HG03064 (cell line): ENCODE measurements around the gene PLEKHG5.

ENCODE experiments used
- ATAC-seq: cut with Tn5 transposase; IDR thresholded peaks from one replicate; pipeline ENCODE4 v1.9.1; 2021; ENCODE audit warnings: low read depth; ENCODE audit not compliant: unreplicated experiment

The PLEKHG5 gene

DNA sequence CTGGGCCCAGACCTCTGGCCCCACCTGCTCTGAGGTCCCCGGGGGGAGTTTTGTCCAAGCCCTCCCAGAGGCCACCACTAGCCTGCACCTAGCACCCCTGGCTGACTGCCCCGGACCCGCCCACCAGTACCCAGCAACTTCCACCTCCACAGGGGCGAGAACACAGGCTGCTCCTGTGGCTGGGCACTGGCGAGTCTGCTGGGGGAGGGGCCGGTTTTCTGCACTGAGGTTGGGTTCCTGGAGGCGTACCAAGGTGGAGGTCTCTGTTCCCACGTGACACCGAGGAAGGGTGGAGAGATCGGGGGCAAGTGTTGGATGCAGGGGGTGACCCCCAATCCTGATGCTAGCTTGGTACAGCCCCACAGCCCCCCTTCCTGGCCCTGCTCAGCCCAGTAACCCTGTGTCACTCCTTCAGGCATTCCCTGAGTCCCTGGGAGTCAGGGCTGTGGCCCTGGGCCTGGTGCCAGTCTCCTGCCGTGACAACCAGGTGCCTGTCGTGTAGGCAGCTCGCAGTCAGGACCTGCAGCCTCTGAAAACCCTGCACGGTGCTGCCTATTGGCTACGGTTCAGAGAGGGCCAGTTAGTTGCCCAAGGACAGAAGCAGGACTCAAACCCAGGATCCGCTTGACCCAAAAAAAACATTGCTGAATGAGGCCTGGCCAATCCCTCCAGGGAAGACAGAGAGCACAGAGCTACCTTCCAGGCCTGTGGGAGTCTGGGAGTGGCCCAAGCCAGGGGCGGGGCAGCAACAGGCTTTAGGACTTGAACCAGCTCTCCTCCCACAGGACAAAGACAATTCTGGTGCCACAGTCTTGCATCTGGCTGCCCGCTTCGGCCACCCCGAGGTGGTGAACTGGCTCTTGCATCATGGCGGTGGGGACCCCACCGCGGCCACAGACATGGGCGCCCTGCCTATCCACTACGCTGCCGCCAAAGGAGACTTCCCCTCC, 63.8 kb downstream of the PLEKHG5 start:
- ATAC-seq = no peak

DNA sequence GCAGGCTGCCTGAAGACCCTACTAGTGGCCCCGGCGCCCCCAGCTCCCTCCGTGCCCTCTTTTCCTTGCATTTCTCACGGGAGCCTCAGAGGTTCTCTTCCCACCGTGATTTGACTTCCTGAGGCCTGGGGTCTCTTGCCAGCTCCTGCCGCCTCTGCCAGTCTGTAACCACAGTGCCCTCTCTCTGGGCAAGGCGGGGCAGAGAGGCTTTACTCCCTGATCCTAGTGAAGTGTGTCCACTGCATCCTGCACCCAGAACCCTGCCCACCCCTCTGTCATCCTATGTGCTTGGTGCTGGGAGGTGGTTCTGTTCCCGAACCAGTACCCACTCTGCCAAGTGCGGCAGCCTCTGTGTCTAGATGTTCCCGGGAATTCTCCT, 64.5 kb downstream of the PLEKHG5 start:
- no peak for ATAC-seq

DNA sequence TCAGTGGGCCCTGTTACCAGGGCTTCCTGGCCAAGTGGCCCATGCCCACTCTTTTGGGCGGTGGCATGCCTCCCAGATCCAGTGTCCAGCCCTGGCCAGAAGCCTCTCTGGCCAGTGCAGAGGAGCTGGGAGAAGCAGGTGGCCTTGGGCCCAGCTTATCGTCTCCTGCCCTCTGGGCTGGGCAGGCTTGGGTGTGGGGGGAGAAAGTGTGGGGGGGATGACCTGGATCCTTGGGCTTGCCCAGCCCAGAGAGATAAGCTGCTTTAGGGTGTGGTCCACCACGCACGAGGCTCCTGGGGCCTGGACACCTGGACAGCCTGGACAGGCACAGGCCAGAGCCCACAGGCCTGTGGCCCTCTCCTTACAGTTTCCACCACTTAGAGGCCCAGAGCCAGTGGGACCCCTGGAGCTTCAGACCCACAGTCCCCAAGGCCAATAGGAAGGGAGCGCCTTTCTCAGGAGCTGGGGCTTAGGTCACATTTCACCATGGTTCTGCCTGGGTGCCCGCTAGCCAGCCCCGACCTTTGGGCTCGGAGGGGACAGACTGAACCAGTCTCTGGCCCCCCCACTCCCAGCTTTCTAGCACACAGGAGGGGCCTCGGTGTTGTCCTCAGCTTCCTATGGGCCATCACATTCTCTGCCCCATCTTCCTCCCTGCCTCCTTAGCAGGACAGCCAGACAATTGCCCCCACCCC, 65.0 kb downstream of the PLEKHG5 start:
- ATAC-seq = no peak

DNA sequence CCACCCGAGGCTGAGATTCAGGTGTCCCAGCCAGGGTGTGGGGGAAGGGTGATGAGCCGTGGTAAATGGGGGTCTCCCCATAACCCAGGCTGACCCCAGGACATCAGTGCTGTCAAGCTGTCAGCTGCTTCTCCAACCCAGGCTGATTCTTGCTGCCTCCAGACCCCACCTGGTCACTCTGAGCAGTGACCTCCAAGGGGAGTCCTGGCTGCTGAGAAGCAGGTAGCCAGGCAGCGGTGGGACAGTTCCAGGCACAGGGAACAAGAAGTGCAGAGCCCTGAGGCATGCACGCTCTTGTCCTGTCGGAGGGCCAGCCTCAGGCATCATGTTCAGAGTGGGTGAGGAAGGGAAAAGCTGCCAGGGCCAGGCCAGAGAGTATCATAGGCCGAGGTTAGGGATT, 65.8 kb downstream of the PLEKHG5 start:
- no peak for ATAC-seq

DNA sequence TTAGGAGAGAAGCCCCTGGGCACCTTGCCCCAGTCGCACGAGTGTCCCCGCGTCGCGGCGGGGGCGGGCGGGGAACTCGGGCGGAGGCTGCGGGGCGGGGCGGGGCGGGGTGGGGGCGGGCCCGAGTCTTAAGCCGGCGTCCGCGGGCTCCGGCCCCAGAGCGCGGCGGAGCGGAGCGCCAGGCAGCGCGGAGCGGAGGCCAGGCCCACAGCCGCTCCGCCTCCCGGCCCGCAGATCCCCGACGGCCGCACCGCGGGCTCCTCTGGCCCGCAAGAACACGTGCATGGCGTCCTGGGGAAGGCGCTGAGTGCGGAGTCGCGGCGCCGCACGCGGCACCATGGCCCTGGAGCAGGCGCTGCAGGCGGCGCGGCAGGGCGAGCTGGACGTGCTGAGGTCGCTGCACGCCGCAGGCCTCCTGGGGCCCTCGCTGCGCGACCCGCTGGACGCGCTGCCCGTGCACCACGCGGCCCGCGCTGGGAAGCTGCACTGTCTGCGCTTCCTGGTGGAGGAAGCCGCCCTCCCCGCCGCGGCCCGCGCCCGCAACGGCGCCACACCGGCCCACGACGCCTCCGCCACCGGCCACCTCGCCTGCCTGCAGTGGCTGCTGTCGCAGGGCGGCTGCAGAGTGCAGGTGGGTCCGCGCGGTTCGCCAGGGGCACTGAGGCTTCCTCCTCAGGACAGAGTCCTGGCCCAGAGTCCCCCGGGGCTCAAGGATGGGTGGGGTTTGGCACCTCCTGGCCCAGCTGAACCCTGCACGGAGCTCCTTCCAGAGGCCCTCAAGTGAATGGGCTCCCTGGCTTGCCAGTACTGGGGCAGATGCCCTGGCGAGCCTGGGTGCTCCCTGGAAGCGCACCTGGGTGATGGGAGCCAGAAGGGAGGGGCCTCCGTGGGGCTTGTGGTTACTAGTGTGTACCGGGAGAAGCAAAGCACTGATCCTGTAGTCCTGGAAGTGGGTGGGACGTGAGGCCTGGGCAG, 66.6 kb downstream of the PLEKHG5 start, which contains the start of gene ESPN:
ESPN (plus strand) TSS at position 158 of the 975 bp plus-strand sequence; CDS start at position 338, 180 bp downstream.
- ATAC-seq = no peak

DNA sequence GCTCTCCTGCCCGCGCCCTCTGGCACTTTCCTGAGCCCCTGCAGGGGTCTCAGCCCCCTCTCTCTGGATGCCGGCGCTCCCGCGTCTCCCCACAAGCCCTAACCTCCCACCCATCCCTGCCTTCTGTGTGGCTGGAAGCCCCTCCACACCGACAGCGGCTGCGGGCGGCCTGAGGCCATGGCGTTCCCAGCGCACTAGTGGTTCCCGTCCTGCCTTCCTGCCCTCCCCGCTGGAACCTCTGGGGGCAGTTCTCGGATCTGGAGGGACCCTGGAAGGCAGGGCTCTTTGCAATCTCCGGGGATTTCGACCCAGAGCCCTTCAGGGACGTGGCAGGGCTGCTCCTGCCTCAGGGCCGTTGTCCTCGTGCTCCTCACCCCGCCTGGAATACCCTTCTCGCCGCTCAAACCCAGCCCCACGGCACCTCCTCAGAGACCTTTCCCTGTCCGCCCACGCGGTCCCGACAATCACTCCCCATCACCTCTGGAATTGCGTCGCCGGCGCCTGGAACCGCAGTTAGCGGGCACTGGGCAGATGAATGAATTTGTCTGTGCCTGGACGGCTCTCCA, 67.4 kb downstream of the PLEKHG5 start:
- ATAC-seq = no peak

DNA sequence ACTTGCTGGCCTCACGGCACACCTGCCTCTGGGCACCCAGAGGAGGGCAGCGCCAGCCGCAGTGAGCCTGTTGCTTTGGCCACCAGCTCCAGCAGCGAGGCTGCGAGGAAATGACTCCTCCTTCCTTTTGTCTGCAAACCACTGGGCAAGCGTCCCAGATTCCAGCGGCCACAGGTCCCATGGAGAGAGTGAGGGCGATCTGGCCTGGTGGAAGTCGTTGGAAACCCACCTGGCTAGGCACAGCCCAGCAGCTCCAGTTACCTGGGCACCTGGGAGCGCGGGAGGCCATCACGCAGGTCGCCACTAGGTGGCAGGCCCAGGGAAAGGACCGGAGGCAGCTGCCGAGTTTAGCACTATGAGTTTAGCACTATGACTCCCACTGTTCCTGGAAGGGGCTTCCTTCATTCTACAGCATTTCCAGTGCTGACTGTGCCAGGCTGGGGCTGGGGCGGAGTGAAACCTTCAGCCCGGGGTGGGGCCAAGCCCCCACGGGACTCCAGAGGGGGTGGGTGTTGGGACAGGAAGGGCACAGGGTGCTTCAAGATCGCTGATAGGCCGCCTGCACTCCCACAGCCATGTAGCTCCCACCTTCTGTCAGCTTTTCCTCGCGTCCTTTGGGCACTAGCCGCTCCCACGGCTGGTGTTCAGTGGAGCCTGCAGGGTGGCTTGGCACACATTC, 68.0 kb downstream of the PLEKHG5 start:
- no peak for ATAC-seq

DNA sequence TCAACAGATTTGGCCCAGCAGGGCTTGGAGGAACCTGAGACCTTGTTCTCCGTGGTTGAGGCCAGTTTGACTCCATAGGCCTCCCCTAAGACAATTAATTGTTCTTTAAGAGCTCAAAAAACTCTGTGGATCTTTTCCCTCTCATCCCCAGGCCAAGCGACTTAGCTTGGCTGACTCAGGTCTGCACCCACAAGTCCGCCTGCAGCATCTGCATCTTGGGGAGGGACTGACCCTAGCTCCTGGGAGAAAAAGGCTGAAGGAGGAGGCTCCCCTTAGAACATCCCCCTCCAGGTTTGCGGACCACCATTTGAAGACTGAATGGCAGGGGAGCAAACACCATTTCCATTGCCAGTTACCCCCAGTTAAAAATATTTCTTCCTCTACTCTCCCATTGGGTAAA, 70.2 kb downstream of the PLEKHG5 start:
- ATAC-seq = no peak

DNA sequence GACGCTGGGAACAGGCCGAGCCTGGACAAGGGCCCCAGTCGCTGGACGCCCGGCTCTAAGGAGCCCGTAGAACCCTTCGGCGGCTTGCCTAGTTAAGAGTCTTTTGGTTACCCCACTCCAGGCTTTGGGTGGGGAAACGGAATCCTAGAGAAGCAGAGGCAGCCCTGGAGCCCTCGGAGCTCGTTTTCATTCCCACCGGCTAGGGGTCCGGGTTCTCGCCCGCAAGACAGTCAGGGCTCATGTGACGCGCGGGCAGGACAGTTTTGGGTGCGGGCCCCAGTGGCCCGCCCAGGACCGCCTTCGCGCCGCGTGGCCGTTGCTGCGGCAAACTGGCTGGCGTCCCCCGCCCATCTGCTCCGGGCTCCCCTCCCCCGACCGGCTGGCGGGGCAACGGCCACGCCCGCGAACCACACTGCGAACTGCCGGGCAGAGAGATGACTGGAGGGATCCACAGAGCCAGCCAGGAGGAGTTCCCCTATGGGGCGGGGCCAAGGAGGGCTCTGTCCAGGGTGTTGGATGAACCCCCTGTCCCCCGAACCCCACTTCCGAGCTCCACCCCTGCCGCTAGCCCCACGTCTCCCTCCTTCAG, 70.9 kb downstream of the PLEKHG5 start:
- ATAC-seq = no peak

DNA sequence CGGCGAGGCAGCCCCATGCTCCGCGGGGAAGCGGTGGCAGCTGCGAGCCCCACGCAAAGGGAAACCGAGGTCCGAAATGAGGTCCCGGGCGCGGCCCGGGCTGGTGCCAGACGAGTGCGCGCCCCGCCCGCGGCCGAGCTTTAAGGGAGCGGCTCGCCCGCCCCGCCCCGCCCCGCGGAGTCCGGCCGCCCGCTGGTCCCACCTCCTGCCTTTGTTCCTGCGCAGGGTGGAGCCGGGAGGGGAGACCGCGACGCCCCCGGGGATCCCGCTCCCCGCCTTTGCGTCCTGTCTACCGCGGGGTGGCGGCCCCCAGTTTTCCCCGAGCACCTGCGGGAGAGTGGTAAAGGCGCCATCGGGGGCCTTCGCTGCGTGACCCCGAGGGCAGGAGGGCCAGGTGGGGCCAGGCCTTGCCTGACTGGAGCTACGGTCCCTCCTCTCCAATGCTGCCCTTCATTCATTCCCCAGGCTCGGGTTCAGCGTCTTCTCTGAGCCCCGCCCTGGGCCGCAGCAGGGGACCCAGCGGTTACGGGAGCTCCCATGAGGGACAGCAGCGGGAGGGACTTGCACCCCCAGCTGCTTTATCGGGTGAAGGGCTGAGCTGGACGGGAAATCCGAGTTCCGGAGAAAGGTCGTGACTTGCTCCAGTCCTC, 71.5 kb downstream of the PLEKHG5 start, which contains the start of gene HES2:
HES2 (minus strand) TSS at position 116 of the 650 bp plus-strand sequence; CDS start at position 17, 99 bp downstream.
- no peak for ATAC-seq

DNA sequence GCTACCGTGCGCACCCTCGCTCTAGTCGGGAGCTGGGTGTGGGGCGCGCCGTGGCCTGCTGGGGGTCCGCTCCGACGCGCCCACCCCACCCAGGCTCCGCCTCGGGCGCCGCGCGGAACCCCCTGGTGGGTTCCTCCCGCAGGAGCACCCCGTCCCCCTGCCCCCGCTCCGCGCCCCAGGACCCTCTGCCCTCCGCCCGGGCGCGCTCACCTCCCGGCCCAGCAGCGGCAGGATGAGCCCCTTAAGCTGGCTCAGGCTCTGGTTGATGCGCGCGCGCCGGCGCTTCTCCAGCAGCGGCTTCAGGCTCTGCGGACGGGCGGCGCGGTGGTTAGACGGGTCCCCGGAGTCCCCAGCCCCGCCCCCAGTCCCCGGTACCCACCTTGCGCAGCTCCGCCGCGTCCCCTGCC, 72.1 kb downstream of the PLEKHG5 start:
- ATAC-seq = no peak

DNA sequence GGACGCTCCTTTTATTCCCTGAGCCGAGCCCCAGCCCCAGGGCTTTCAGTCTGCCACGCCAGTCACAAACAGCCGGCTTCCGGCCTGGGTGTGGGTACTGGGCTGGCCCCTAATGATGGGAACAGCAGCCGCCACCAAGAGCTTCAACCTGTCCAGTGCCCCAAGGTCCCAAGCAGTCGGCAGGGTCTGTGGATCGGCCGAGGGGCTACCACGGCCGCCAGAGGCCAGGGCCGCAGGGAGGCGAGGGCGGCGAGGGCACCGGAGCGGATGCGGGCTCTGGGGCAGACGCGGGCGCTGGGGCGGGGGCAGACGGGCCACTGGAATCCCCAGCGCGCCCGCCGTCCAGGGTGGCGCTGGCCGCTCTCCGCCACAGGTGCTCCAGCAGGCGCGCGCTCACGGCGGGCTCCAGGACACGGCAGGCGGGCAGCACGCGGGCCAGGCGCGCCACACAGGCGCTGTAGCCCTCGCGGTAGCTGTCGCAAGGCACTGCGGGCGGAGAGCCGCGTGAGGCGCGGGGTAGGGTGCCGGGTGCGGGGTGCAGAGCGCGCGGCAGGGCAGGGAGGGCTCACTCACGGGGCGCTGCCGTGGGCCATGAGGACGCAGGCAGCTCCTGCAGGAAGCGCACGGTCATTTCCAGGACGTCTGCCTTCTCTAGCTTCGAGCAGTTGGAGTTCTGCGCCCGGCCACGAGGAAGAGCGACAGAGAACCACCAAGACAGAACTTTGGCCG, 72.6 kb downstream of the PLEKHG5 start:
- no peak for ATAC-seq

DNA sequence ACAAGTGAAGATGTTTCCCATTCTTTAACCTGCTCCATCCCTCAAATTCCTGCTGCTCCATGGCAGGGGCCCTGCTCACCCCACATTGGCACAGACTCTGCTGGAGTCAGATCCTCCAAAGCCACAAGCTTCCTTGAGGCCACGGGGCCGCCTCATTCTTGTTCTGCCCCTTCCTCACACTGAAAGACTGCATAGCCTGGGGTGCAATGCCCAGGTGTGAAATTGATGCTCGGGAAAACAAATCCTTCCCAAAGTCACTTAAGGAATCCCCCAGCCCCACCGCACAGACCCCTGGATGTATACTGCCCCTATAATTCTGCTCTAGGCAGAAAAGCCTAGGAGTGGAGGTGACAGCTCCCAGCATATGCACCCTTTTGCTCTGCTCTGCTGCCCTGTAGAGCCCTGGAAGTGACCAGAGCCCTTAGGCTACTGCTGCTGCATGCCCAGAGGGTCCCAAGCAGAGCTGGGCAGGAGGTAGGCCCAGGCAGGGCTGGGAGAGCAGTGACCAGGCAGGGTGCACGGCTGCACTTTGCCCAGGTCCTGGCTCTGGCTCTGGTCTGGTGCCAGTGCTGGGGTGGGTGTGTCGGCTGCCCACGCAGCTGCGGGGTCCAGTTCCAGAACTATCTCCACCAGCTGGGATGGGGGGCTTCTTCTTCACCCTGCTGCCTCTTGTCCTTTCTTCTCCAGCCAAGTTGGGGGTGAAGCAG, 73.4 kb downstream of the PLEKHG5 start:
- ATAC-seq = no peak
